Activated naive CD8-positive, alpha-beta T cell treated with anti-CD3 and anti-CD28 coated beads for 36 hours (primary cell): ENCODE data around the gene MPV17L2. TPM values are rescaled to one million over a fixed set of nuclear protein-coding genes. Genes with fewer than 3 reads are reported as not detected.

Experiments
- DNase-seq: peaks from one replicate; pipeline ENCODE4 v3.0.0; 2021
- H3K27ac Mint-ChIP-seq: one replicate; pipeline ENCODE4 v1.8.0; 2022; ENCODE audit warnings: mild to moderate bottlenecking, moderate library complexity, mixed read lengths
- H3K27me3 Mint-ChIP-seq: one replicate; pipeline ENCODE4 v1.8.0; 2022; ENCODE audit warnings: mild to moderate bottlenecking, mixed read lengths
- H3K36me3 Mint-ChIP-seq: one replicate; pipeline ENCODE4 v1.8.0; 2021; ENCODE audit warnings: mild to moderate bottlenecking, mixed read lengths
- H3K4me1 Mint-ChIP-seq: one replicate; pipeline ENCODE4 v1.8.0; 2021; ENCODE audit warnings: mixed read lengths
- H3K4me3 Mint-ChIP-seq: one replicate; pipeline ENCODE4 v1.8.0; 2022; ENCODE audit warnings: mild to moderate bottlenecking, moderate library complexity, mixed read lengths
- H3K9me3 Mint-ChIP-seq: one replicate; pipeline ENCODE4 v1.8.0; 2022; ENCODE audit warnings: mixed read lengths
- total RNA-seq, 2 experiments: library from RNA; stranded (reverse); gene quantifications; one replicate each; pipeline ENCODE4 v1.2.3, GENCODE V29; 2021

Gene MPV17L2
- total RNA-seq, 2 experiments from 2014 or later: 15.2 to 16.7 TPM

GRCh38 chr19:18226956-18227780 lies 34.1 kb downstream of the MPV17L2 start:
- no peak overlapping the region for H3K27ac Mint-ChIP-seq
- DNase-seq: no peak
- peaks cover 24% of the 10 kb centered on the region for H3K4me1 Mint-ChIP-seq

GRCh38 chr19:18227781-18228271 lies 34.8 kb downstream of the MPV17L2 start:
- Mint-ChIP-seq H3K36me3 (no peaks in the 10 kb centered on the region), H3K27me3 (peaks cover 86% of the 10 kb centered on the region), H3K27ac (no peak overlapping the region), H3K4me1 (peaks cover 29% of the 10 kb centered on the region), H3K4me3 (no peak overlapping the region), H3K9me3 (peaks cover 2% of the 10 kb centered on the region)
- DNase-seq: no peak

More at GRCh38 chr19:18226956-18227780, 34.1 kb downstream of the MPV17L2 start:
- no peaks in the 10 kb centered on the region for H3K9me3 Mint-ChIP-seq
- H3K36me3 Mint-ChIP-seq: no peaks in the 10 kb centered on the region
- H3K4me3 Mint-ChIP-seq: no peak overlapping the region
- peaks cover 85% of the 10 kb centered on the region for H3K27me3 Mint-ChIP-seq

DNA sequence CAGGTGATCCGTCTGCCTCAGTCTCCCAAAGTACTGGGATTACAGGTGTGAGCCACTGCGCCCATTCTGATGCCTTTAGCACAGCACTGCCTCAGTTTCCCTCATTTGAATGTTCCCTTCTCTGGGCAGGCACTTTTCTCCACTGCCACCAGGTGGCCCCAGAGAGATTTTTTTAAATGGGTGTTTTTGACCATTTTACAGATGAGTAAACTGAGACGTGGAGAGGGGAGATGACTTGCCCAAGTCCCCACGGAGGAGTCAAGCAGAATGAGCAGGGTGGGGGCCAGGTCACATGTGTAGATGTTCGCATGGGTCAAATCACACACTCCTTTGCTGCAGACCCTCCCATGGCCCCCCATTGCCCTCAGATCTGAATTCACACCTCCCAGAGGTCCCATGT lies 36.5 kb downstream of the MPV17L2 start:
- H3K4me3 Mint-ChIP-seq: no peak overlapping the region
- no peak for DNase-seq
- peaks cover 85% of the 10 kb centered on the region for H3K27me3 Mint-ChIP-seq
- H3K4me1 Mint-ChIP-seq: peaks cover 26% of the 10 kb centered on the region
- H3K9me3 Mint-ChIP-seq: peaks cover 6% of the 10 kb centered on the region
- no peak overlapping the region for H3K27ac Mint-ChIP-seq
- peaks cover 3% of the 10 kb centered on the region for H3K36me3 Mint-ChIP-seq

GRCh38 chr19:18229915-18230314 lies 36.9 kb downstream of the MPV17L2 start:
- Mint-ChIP-seq H3K36me3 (peaks cover 3% of the 10 kb centered on the region), H3K4me3 (no peak overlapping the region), H3K9me3 (peaks cover 6% of the 10 kb centered on the region), H3K4me1 (peaks cover 22% of the 10 kb centered on the region), H3K27ac (no peak overlapping the region), H3K27me3 (peaks cover 85% of the 10 kb centered on the region)
- DNase-seq: no peak

DNA sequence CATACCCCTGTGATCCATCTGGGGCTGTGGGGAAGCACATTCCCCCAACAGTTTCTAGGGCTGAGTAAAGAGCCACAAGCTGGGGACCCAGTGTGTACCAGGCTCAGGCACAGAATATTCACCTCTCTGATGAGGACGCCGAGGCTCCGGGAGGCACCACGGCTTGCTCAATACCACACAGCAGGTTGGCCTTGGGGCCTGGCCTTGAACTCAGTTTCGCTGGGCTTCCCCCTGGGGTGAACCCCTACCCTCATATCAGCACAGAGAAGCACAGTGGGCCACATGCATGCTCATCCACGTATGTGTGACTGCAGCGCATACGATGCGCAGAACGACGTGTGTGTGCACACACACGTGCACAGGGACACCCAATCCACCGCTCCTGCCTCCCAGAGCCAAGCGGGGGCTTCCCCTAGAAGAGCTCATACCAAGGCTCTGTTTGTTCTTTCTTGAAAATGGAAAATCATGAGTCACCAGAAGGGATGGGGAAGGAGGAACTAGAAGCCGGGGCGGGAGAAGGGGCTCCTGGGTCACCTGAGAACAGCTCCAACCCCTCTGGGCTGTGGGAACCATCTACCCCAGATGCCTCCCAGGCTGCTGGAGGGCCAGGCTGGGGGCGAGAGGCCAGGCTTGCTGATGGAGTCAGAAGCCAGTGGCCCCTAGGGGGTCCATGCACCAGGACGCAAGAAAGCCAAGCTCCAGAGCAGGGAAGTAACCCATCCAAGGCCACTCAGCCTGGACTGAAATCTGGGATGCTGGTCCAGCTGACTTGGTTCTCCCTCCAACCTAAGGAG lies 38.1 kb downstream of the MPV17L2 start:
- peaks cover 83% of the 10 kb centered on the region for H3K27me3 Mint-ChIP-seq
- peaks cover 6% of the 10 kb centered on the region for H3K9me3 Mint-ChIP-seq
- H3K27ac Mint-ChIP-seq: no peak overlapping the region
- peaks cover 3% of the 10 kb centered on the region for H3K36me3 Mint-ChIP-seq
- H3K4me1 Mint-ChIP-seq: peaks cover 14% of the 10 kb centered on the region
- no peak for DNase-seq
- H3K4me3 Mint-ChIP-seq: no peak overlapping the region

GRCh38 chr19:18231775-18232174 lies 38.8 kb downstream of the MPV17L2 start:
- no peak for DNase-seq
- H3K4me1 Mint-ChIP-seq: peaks cover 14% of the 10 kb centered on the region
- peaks cover 3% of the 10 kb centered on the region for H3K36me3 Mint-ChIP-seq
- H3K27ac Mint-ChIP-seq: no peak overlapping the region
- H3K4me3 Mint-ChIP-seq: no peak overlapping the region
- peaks cover 85% of the 10 kb centered on the region for H3K27me3 Mint-ChIP-seq
- peaks cover 6% of the 10 kb centered on the region for H3K9me3 Mint-ChIP-seq

DNA sequence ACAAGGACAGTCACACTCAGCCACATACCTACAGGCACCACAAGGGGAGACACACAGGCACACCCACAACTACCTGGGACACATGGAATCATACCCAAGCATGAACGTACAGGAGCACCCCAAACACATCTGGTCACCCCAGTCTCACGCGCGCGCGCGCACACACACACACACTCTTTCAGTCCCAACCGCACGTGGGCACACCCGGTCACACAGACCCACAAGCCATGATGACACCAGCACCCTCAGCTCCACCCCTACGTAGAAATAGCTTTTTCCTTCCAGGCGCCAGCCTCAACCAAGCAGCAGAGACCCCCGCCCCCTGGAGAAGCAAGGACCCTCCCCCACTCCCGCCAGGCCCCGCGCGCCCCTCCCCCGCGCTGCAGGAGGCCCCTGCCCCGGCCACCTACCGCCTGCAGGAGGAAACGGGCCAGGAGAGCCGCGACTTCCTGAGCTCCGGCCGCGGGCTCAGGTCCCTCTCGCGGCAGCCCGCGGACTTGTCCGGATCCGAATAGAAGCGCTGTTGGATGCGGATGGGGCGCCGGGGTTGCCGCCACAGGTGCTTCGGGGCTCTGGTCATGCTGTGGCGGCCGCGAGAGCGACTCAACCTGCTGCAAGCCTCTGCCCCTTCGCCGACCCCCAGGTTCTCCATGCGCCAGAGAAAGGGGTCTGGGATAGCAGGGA lies 39.7 kb downstream of the MPV17L2 start:
- H3K4me1 Mint-ChIP-seq: peaks cover 14% of the 10 kb centered on the region
- DNase-seq: no peak
- H3K36me3 Mint-ChIP-seq: peaks cover 3% of the 10 kb centered on the region
- H3K27me3 Mint-ChIP-seq: peaks cover 77% of the 10 kb centered on the region
- H3K27ac Mint-ChIP-seq: no peak overlapping the region
- H3K9me3 Mint-ChIP-seq: peaks cover 6% of the 10 kb centered on the region
- no peak overlapping the region for H3K4me3 Mint-ChIP-seq

DNA sequence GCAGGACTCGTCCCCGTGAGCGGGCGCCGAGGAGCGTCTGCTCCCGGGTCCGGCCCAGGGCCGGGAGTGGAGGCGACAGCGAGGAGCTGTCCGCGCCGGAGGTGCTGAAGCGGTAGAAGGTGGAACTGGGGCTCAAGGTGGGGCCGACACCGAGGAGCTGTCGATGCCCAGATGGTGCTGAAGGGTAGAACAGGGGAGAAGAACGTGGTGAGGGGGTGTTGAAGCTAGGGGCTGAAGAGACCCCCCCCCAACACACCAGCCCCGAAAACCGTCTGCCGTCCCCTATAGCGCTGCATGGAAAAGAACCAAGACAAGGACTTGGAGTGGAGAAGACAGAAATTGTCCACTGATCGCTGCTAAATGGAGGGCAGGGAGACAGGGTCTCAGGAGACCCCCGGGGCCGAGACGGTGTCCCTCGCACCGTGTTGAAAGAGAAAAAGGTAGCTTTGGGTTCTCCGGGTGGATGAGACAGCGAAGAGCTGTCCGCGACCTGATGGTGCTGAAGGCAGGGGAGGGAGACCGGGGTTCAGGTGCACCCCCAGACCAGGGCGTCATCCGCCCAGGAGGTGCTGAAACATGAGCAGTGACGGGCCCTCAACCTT lies 40.3 kb downstream of the MPV17L2 start:
- Mint-ChIP-seq H3K27me3 (peaks cover 72% of the 10 kb centered on the region), H3K27ac (peak overlapping the region; percentile 51), H3K36me3 (peaks cover 3% of the 10 kb centered on the region), H3K4me3 (no peak overlapping the region), H3K9me3 (peaks cover 6% of the 10 kb centered on the region), H3K4me1 (peaks cover 14% of the 10 kb centered on the region)
- DNase-seq: peak; percentile 60

DNA sequence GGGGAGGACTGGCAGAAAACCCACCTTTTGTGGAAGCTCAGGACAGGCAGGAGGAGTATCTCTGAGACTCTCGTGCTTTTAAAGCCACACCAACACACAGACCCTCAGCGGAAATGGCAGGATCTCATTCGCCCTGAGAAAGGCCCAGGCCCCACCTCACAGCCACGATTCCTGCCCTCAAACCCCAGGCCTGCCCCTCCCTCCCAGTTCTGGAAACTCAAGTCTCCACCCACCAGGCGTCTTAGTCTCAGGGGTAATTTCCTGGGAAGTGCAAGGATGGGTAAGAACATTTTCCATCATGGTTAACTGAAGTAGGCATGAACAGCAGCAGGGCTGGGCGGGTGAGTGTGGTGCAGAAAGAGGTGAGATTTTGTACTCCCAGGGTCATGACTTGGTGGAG lies 41.2 kb downstream of the MPV17L2 start:
- H3K4me1 Mint-ChIP-seq: peaks cover 14% of the 10 kb centered on the region
- H3K27ac Mint-ChIP-seq: no peak overlapping the region
- H3K27me3 Mint-ChIP-seq: peaks cover 71% of the 10 kb centered on the region
- H3K4me3 Mint-ChIP-seq: no peak overlapping the region
- DNase-seq: no peak
- peaks cover 3% of the 10 kb centered on the region for H3K36me3 Mint-ChIP-seq
- peaks cover 6% of the 10 kb centered on the region for H3K9me3 Mint-ChIP-seq

DNA sequence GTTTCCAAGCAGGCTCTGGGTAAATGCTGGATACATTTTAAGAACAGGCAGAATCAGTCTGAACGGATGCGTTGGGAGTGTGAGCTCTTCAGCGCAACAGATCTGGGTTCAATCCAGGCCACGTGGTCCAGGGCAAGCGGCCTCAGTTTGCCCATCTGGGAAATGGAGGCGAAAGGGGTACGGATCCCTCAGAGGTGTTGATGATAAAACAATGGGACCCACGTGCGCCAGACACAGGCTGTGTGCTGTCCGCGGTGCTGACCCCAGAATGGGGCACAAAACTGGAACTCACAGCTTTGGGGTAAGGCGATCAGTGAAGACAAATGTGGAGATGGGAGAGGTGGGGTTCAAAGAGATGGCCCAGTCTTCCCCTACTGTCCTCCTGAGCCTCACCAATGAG lies 46.3 kb downstream of the MPV17L2 start:
- Mint-ChIP-seq H3K4me3 (no peak overlapping the region), H3K27me3 (peaks cover 24% of the 10 kb centered on the region), H3K4me1 (no peaks in the 10 kb centered on the region), H3K27ac (no peak overlapping the region), H3K9me3 (no peaks in the 10 kb centered on the region), H3K36me3 (no peaks in the 10 kb centered on the region)
- no peak for DNase-seq

GRCh38 chr19:18245297-18245696 lies 52.3 kb downstream of the MPV17L2 start:
- Mint-ChIP-seq H3K27ac (no peak overlapping the region), H3K27me3 (no peaks in the 10 kb centered on the region), H3K36me3 (no peaks in the 10 kb centered on the region), H3K4me3 (no peak overlapping the region), H3K4me1 (no peaks in the 10 kb centered on the region), H3K9me3 (no peaks in the 10 kb centered on the region)
- no peak for DNase-seq

Other genes starting within 250 kb of the MPV17L2 start
- gene KCNN1, start 226.1 kb upstream of the MPV17L2 start, total RNA-seq: under 1 TPM in 1 of 2 experiments, not detected in 1; 0.34 TPM
- gene ARRDC2, start 185.0 kb upstream of the MPV17L2 start, total RNA-seq: 10 to 100 TPM; 20.1 to 20.6 TPM
- gene IL12RB1, start 106.3 kb upstream of the MPV17L2 start, total RNA-seq: 10 to 100 TPM; 26.5 to 26.9 TPM
- gene MAST3, start 95.4 kb upstream of the MPV17L2 start, total RNA-seq: 10 to 100 TPM; 11.8 to 14.4 TPM
- gene PIK3R2, start 40.1 kb upstream of the MPV17L2 start, total RNA-seq: 10 to 100 TPM; 18.5 to 21.1 TPM
- gene IFI30, start 19.4 kb upstream of the MPV17L2 start, total RNA-seq: 10 to 100 TPM; 24.7 to 28.1 TPM
- gene RAB3A, start 10.8 kb downstream of the MPV17L2 start, total RNA-seq: 1 to 10 TPM; 3.2 to 3.9 TPM
- gene PDE4C, start 33.2 kb downstream of the MPV17L2 start, total RNA-seq: not detected
- under 1 TPM; 0.29 to 0.32 TPM for gene IQCN, start 81.2 kb downstream of the MPV17L2 start, total RNA-seq
- gene JUND, start 88.4 kb downstream of the MPV17L2 start, total RNA-seq: 100 to 1,000 TPM; 379 to 398 TPM
- 100 to 1,000 TPM; 419 to 435 TPM for gene LSM4, start 129.9 kb downstream of the MPV17L2 start, total RNA-seq
- gene PGPEP1, start 147.4 kb downstream of the MPV17L2 start, total RNA-seq: 10 to 100 TPM; 15.7 to 17.8 TPM
- not detected for gene GDF15, start 192.9 kb downstream of the MPV17L2 start, total RNA-seq
- not detected for gene LRRC25, start 204.4 kb downstream of the MPV17L2 start, total RNA-seq
- gene SSBP4, start 226.2 kb downstream of the MPV17L2 start, total RNA-seq: 100 to 1,000 TPM in 1 of 2 experiments, 10 to 100 TPM in 1; 96.1 to 101 TPM
- gene ISYNA1, start 244.9 kb downstream of the MPV17L2 start, total RNA-seq: 10 to 100 TPM; 29.6 to 32.7 TPM